ENCODE results near the gene SLC12A8.

GRCh38 chr3:125231895-125232294, 19.3 kb upstream of the SLC12A8 start:
- TF ChIP-seq CTCF (IDR thresholded peaks at IDR 0.05; ENCODE audit: low read length) (no peak), EZH2 (optimal IDR thresholded peaks at IDR 0.05; ENCODE audit: low read depth, low read length) (no peak), EZH2phosphoT487 (IDR thresholded peaks at IDR 0.05; ENCODE audit: low read length) (no peak)
